HEK293 (cell line): ENCODE data around the gene KDM3B.

ENCODE experiments used
- CTCF ChIA-PET: fragments of 350-600 bp; formaldehyde crosslinking; extraction: SDS; loops from one replicate; lab custom pipeline; 2021; ENCODE audit warnings: antibody characterized with exemption; lab: Yijun Ruan, JAX
- POLR2A ChIA-PET: fragments of 300-600 bp; formaldehyde crosslinking; extraction: SDS; loops from one replicate; lab custom pipeline; 2020; ENCODE audit warnings: antibody characterized with exemption, inconsistent platforms; lab: Yijun Ruan, JAX
- H3K27ac ChIP-seq: fragments of 200-500 bp; sonication (Bioruptor generic); 2 replicates; pipeline ENCODE4 v1.5.1; 2014; ENCODE audit warnings: low read depth, low read length, control low read depth, inconsistent platforms; ENCODE audit errors: extremely low read depth
- H3K36me3 ChIP-seq, 2 experiments: fragments of 200-500 bp in 1 of 2; sonication (Bioruptor generic) in 1 of 2; 1 replicate in 1 of 2; 2 replicates in 1 of 2; pipeline ENCODE4 v1.5.1; 2014 to 2017; ENCODE audit warnings: inconsistent platforms in 2 of 2, low read length in 2 of 2; ENCODE audit not compliant: control insufficient read depth in 2 of 2, insufficient read depth in 1 of 2
- H3K4me1 ChIP-seq: fragments of 200-500 bp; sonication (Bioruptor generic); 2 replicates; pipeline ENCODE4 v1.5.1; 2014; ENCODE audit warnings: mild to moderate bottlenecking, low read length, inconsistent platforms; ENCODE audit not compliant: control insufficient read depth, insufficient read depth
- H3K4me3 ChIP-seq: 2 replicates; pipeline ENCODE4 v1.5.1; 2011; ENCODE audit warnings: low read depth, mild to moderate bottlenecking, control low read depth, low read length, moderate library complexity
- H3K9me3 ChIP-seq: fragments of 200-500 bp; sonication (Bioruptor generic); 2 replicates; pipeline ENCODE4 v1.5.1; 2014; ENCODE audit warnings: low read depth, low read length, inconsistent platforms; ENCODE audit not compliant: control insufficient read depth, insufficient read depth
- REPIN1 ChIP-seq: fragments of 450-650 bp; formaldehyde crosslinking; IDR thresholded peaks from 2 replicates; pipeline ENCODE4 v1.5.1; 2017; ENCODE audit warnings: missing biosample characterization, missing genetic modification characterization, low read depth
- YY1 ChIP-seq: fragments of 450-650 bp; formaldehyde crosslinking; IDR thresholded peaks from 2 replicates; pipeline ENCODE4 v1.5.1; 2018; ENCODE audit warnings: missing biosample characterization, missing genetic modification characterization
- ZNF140 ChIP-seq: fragments of 450-650 bp; formaldehyde crosslinking; IDR thresholded peaks from 2 replicates; pipeline ENCODE4 v1.5.1; 2016; ENCODE audit warnings: missing biosample characterization, missing genetic modification characterization
- ZNF174 ChIP-seq: fragments of 450-650 bp; formaldehyde crosslinking; IDR thresholded peaks from 2 replicates; pipeline ENCODE4 v1.5.0; 2017; ENCODE audit warnings: missing biosample characterization, mild to moderate bottlenecking, missing genetic modification characterization
- ZNF202 ChIP-seq: fragments of 450-650 bp; formaldehyde crosslinking; IDR thresholded peaks from 2 replicates; pipeline ENCODE4 v1.5.1; 2016; ENCODE audit warnings: missing biosample characterization, missing genetic modification characterization, borderline replicate concordance
- ZNF221 ChIP-seq: fragments of 450-650 bp; formaldehyde crosslinking; IDR thresholded peaks from 2 replicates; pipeline ENCODE4 v1.5.1; 2017; ENCODE audit warnings: missing biosample characterization, missing genetic modification characterization, borderline replicate concordance
- ZNF366 ChIP-seq: fragments of 450-650 bp; formaldehyde crosslinking; conservative IDR thresholded peaks from 2 replicates; pipeline ENCODE4 v1.5.1; 2016; ENCODE audit warnings: missing biosample characterization, missing genetic modification characterization
- ZNF560 ChIP-seq: fragments of 450-650 bp; formaldehyde crosslinking; IDR thresholded peaks from 2 replicates; pipeline ENCODE4 v1.5.1; 2017; ENCODE audit warnings: missing biosample characterization, missing genetic modification characterization, borderline replicate concordance
- ZNF600 ChIP-seq: fragments of 450-650 bp; formaldehyde crosslinking; IDR thresholded peaks from 2 replicates; pipeline ENCODE4 v1.5.1; 2016; ENCODE audit warnings: missing biosample characterization, missing genetic modification characterization
- ZNF792 ChIP-seq: fragments of 450-650 bp; formaldehyde crosslinking; IDR thresholded peaks from 2 replicates; pipeline ENCODE4 v1.5.1; 2016; ENCODE audit warnings: missing biosample characterization, missing genetic modification characterization
- TF ChIP-seq, protein P1 (sequence below): fragments of 450-650 bp; formaldehyde crosslinking; IDR thresholded peaks from 2 replicates; pipeline ENCODE4 v1.5.1; 2016; ENCODE audit warnings: missing biosample characterization, missing genetic modification characterization
- TF ChIP-seq, protein P2 (sequence below): sonication (generic); formaldehyde crosslinking; IDR thresholded peaks from 2 replicates; pipeline ENCODE4 v1.8.1; 2022; ENCODE audit warnings: mild to moderate bottlenecking, moderate library complexity, missing genetic modification reagents
- TF ChIP-seq, protein P3 (sequence below): fragments of 450-650 bp; formaldehyde crosslinking; IDR thresholded peaks from 2 replicates; pipeline ENCODE4 v1.5.1; 2016; ENCODE audit warnings: missing biosample characterization, missing genetic modification characterization
- TF ChIP-seq, protein P4 (sequence below): fragments of 450-650 bp; formaldehyde crosslinking; IDR thresholded peaks from 2 replicates; pipeline ENCODE4 v1.5.1; 2016; ENCODE audit warnings: missing biosample characterization, missing genetic modification characterization, borderline replicate concordance
- TF ChIP-seq, protein P5 (sequence below): fragments of 450-650 bp; formaldehyde crosslinking; IDR thresholded peaks from 2 replicates; pipeline ENCODE4 v1.5.1; 2017; ENCODE audit warnings: missing biosample characterization, mild to moderate bottlenecking, missing genetic modification characterization, moderate library complexity

Gene KDM3B

DNA sequence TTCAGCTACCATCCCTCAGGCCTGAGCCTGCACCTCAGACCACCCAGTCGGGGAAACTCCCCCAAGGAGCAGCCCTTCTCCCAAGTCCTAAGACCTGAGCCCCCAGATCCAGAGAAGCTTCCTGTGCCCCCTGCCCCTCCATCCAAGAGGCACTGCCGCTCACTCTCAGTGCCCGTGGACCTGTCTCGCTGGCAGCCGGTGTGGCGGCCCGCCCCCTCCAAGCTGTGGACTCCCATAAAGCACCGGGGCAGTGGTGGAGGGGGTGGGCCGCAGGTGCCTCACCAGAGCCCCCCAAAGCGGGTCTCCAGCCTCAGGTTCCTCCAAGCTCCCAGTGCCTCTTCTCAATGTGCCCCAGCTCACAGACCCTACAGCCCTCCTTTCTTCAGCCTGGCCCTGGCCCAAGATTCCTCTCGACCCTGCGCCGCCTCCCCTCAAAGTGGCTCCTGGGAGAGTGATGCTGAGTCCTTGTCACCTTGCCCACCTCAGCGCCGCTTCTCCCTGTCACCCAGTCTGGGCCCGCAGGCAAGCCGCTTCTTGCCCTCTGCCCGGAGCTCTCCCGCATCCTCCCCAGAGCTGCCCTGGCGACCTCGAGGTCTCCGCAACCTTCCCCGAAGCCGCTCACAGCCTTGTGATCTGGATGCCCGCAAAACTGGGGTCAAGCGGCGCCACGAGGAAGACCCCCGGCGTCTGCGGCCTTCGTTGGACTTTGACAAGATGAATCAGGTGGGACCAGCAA lies 7.4 kb upstream of the KDM3B start:
- peaks cover 42 to 96% of the 10 kb centered on the region in 2 experiments for H3K36me3 ChIP-seq
- POLR2A ChIA-PET, result interaction anchor here (0.8 to 0.9 kb wide), 2 partner anchors 8 to 13 kb away, joined by 3 to 4 read pairs; partner anchors contain the start of gene CDC25C
- H3K4me1 ChIP-seq, result peaks cover 1% of the 10 kb centered on the region
- CTCF ChIA-PET, result interaction anchor here (0.6 to 1.2 kb wide), 2 partner anchors 9 to 203 kb away, joined by 3 to 4 read pairs; no protein-coding TSS in a partner anchor
- TF ChIP-seq YY1 (tag by site-specific recombination) (no peak), ZNF174 (tag by site-specific recombination) (no peak), ZNF221 (no peak), ZNF202 (tag by site-specific recombination) (no peak), ZNF792 (tag by site-specific recombination) (no peak), ZNF560 (tag by site-specific recombination) (no peak), REPIN1 (tag by site-specific recombination) (no peak), ZNF140 (no peak), ZNF366 (tag by site-specific recombination) (no peak), ZNF600 (tag by site-specific recombination) (no peak)
- TF ChIP-seq, protein P1, sequence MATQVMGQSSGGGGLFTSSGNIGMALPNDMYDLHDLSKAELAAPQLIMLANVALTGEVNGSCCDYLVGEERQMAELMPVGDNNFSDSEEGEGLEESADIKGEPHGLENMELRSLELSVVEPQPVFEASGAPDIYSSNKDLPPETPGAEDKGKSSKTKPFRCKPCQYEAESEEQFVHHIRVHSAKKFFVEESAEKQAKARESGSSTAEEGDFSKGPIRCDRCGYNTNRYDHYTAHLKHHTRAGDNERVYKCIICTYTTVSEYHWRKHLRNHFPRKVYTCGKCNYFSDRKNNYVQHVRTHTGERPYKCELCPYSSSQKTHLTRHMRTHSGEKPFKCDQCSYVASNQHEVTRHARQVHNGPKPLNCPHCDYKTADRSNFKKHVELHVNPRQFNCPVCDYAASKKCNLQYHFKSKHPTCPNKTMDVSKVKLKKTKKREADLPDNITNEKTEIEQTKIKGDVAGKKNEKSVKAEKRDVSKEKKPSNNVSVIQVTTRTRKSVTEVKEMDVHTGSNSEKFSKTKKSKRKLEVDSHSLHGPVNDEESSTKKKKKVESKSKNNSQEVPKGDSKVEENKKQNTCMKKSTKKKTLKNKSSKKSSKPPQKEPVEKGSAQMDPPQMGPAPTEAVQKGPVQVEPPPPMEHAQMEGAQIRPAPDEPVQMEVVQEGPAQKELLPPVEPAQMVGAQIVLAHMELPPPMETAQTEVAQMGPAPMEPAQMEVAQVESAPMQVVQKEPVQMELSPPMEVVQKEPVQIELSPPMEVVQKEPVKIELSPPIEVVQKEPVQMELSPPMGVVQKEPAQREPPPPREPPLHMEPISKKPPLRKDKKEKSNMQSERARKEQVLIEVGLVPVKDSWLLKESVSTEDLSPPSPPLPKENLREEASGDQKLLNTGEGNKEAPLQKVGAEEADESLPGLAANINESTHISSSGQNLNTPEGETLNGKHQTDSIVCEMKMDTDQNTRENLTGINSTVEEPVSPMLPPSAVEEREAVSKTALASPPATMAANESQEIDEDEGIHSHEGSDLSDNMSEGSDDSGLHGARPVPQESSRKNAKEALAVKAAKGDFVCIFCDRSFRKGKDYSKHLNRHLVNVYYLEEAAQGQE (tag by site-specific recombination), result no peak
- TF ChIP-seq, protein P2, sequence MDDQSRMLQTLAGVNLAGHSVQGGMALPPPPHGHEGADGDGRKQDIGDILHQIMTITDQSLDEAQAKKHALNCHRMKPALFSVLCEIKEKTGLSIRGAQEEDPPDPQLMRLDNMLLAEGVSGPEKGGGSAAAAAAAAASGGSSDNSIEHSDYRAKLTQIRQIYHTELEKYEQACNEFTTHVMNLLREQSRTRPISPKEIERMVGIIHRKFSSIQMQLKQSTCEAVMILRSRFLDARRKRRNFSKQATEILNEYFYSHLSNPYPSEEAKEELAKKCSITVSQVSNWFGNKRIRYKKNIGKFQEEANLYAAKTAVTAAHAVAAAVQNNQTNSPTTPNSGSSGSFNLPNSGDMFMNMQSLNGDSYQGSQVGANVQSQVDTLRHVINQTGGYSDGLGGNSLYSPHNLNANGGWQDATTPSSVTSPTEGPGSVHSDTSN (CRISPR knock-in tag), result no peak
- TF ChIP-seq, protein P3, sequence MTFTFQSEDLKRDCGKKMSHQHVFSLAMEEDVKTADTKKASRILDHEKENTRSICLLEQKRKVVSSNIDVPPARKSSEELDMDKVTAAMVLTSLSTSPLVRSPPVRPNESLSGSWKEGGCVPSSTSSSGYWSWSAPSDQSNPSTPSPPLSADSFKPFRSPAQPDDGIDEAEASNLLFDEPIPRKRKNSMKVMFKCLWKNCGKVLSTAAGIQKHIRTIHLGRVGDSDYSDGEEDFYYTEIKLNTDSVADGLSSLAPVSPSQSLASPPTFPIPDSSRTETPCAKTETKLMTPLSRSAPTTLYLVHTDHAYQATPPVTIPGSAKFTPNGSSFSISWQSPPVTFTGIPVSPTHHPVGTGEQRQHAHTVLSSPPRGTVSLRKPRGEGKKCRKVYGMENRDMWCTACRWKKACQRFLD (tag by site-specific recombination), result no peak
- TF ChIP-seq, protein P4, sequence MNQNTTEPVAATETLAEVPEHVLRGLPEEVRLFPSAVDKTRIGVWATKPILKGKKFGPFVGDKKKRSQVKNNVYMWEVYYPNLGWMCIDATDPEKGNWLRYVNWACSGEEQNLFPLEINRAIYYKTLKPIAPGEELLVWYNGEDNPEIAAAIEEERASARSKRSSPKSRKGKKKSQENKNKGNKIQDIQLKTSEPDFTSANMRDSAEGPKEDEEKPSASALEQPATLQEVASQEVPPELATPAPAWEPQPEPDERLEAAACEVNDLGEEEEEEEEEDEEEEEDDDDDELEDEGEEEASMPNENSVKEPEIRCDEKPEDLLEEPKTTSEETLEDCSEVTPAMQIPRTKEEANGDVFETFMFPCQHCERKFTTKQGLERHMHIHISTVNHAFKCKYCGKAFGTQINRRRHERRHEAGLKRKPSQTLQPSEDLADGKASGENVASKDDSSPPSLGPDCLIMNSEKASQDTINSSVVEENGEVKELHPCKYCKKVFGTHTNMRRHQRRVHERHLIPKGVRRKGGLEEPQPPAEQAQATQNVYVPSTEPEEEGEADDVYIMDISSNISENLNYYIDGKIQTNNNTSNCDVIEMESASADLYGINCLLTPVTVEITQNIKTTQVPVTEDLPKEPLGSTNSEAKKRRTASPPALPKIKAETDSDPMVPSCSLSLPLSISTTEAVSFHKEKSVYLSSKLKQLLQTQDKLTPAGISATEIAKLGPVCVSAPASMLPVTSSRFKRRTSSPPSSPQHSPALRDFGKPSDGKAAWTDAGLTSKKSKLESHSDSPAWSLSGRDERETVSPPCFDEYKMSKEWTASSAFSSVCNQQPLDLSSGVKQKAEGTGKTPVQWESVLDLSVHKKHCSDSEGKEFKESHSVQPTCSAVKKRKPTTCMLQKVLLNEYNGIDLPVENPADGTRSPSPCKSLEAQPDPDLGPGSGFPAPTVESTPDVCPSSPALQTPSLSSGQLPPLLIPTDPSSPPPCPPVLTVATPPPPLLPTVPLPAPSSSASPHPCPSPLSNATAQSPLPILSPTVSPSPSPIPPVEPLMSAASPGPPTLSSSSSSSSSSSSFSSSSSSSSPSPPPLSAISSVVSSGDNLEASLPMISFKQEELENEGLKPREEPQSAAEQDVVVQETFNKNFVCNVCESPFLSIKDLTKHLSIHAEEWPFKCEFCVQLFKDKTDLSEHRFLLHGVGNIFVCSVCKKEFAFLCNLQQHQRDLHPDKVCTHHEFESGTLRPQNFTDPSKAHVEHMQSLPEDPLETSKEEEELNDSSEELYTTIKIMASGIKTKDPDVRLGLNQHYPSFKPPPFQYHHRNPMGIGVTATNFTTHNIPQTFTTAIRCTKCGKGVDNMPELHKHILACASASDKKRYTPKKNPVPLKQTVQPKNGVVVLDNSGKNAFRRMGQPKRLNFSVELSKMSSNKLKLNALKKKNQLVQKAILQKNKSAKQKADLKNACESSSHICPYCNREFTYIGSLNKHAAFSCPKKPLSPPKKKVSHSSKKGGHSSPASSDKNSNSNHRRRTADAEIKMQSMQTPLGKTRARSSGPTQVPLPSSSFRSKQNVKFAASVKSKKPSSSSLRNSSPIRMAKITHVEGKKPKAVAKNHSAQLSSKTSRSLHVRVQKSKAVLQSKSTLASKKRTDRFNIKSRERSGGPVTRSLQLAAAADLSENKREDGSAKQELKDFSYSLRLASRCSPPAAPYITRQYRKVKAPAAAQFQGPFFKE (tag by site-specific recombination), result no peak
- TF ChIP-seq, protein P5, sequence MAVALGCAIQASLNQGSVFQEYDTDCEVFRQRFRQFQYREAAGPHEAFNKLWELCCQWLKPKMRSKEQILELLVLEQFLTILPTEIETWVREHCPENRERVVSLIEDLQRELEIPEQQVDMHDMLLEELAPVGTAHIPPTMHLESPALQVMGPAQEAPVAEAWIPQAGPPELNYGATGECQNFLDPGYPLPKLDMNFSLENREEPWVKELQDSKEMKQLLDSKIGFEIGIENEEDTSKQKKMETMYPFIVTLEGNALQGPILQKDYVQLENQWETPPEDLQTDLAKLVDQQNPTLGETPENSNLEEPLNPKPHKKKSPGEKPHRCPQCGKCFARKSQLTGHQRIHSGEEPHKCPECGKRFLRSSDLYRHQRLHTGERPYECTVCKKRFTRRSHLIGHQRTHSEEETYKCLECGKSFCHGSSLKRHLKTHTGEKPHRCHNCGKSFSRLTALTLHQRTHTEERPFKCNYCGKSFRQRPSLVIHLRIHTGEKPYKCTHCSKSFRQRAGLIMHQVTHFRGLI, result no peak
- H3K9me3 ChIP-seq, result no peaks in the 10 kb centered on the region
- no peak overlapping the region for H3K27ac ChIP-seq
- H3K4me3 ChIP-seq, result no peak overlapping the region
